GM12878 (cell line): ENCODE measurements around the gene AFF1. TPM values are rescaled to one million over a fixed set of nuclear protein-coding genes. Genes with fewer than 3 reads are reported as not detected.

ENCODE experiments used
- ATAC-seq: fragments of 200-7000 bp; cut with Tn5 transposase; 3 replicates; pipeline ENCODE4 v1.9.1; 2020; ENCODE audit warnings: mild to moderate bottlenecking, moderate library complexity
- BruUV-seq: library from RNA; stranded (reverse); fragments of 400-500 nt; replicated peaks from 2 replicates; lab custom pipeline; 2021; lab: Mats Ljungman, UMichigan
- CTCF ChIA-PET: fragments of 300-600 bp; sonication (Branson Sonifier 250); formaldehyde crosslinking; extraction: SDS; loops from one replicate; lab custom pipeline; 2021; ENCODE audit warnings: inconsistent platforms; lab: Yijun Ruan, JAX
- POLR2A ChIA-PET: fragments of 350-600 bp; formaldehyde crosslinking; extraction: SDS; loops from one replicate; lab custom pipeline; 2021; ENCODE audit warnings: inconsistent platforms; lab: Charles Lee
- RAD21 ChIA-PET: fragments of 300-600 bp; sonication (Branson Sonifier 250); formaldehyde crosslinking; loops from one replicate; lab custom pipeline; 2023; ENCODE audit warnings: antibody characterized with exemption; ENCODE audit not compliant: unreplicated experiment; lab: Charles Lee
- SMC1A ChIA-PET: fragments of 300-600 bp; sonication (Branson Sonifier 250); formaldehyde crosslinking; loops from one replicate; lab custom pipeline; 2023; ENCODE audit not compliant: unreplicated experiment, uncharacterized antibody; lab: Charles Lee
- DNase-seq: peaks from one replicate; pipeline ENCODE4 v3.0.0-alpha.2; 2011; ENCODE audit warnings: low read depth, low spot score
- FAIRE-seq: peaks from 3 replicates; lab custom pipeline; 2011; peaks lifted over from hg19 to GRCh38; lab: Jason Lieb, UNC
- H2AFZ ChIP-seq: 2 replicates; pipeline ENCODE4 v1.6.0; 2011; ENCODE audit warnings: low read depth, low read length, control low read depth; ENCODE audit not compliant: control insufficient read depth
- H3K27ac ChIP-seq: 2 replicates; pipeline ENCODE4 v1.5.1; 2011; ENCODE audit warnings: control low read depth; ENCODE audit not compliant: control insufficient read depth, insufficient read depth
- H3K27me3 ChIP-seq, 2 experiments: replicated peaks in 1 of 2; 2 replicates each; pipeline versions ENCODE4 v1.6.0 to v1.6.1; 2011; ENCODE audit warnings: low read length in 1 of 2; ENCODE audit not compliant: control insufficient read depth in 2 of 2, insufficient read depth in 2 of 2
- H3K36me3 ChIP-seq, 2 experiments: 2 replicates each; pipeline ENCODE4 v1.5.1; 2011; ENCODE audit warnings: low read length in 1 of 2; ENCODE audit not compliant: control insufficient read depth in 2 of 2, insufficient read depth in 2 of 2
- H3K4me1 ChIP-seq: 2 replicates; pipeline ENCODE4 v1.6.1; 2011; ENCODE audit warnings: mild to moderate bottlenecking, low read length, moderate library complexity, mixed read lengths; ENCODE audit not compliant: control insufficient read depth, insufficient read depth
- H3K4me2 ChIP-seq: 2 replicates; pipeline ENCODE4 v1.6.0; 2011; ENCODE audit warnings: control low read depth; ENCODE audit not compliant: control insufficient read depth, insufficient read depth
- H3K4me3 ChIP-seq: fragments of 200-600 bp; sonication (generic); 2 replicates; pipeline ENCODE4 v1.5.1; 2016
- H3K79me2 ChIP-seq: 2 replicates; pipeline ENCODE4 v1.6.0; 2011; ENCODE audit warnings: low read length; ENCODE audit not compliant: control insufficient read depth, insufficient read depth
- H3K9ac ChIP-seq: 2 replicates; pipeline ENCODE4 v1.8.0; 2011; ENCODE audit warnings: low read length, control low read depth, mixed read lengths; ENCODE audit not compliant: control insufficient read depth, insufficient read depth
- H3K9me3 ChIP-seq: replicated peaks from 3 replicates; pipeline ENCODE4 v1.5.1; 2011; ENCODE audit warnings: mild to moderate bottlenecking, low read length; ENCODE audit not compliant: control insufficient read depth, insufficient read depth
- H4K20me1 ChIP-seq: 2 replicates; pipeline ENCODE4 v1.6.0; 2011; ENCODE audit not compliant: control insufficient read depth, insufficient read depth
- CUX1 ChIP-seq: IDR thresholded peaks from 2 replicates; pipeline ENCODE4 v1.6.1; 2012; ENCODE audit warnings: improper control_type of control experiment, low read depth, low read length; ENCODE audit not compliant: insufficient replicate concordance
- IKZF1 ChIP-seq: fragments of 450-650 bp; conservative IDR thresholded peaks from 2 replicates; pipeline ENCODE4 v1.6.1; 2017; ENCODE audit warnings: antibody characterized with exemption, mild to moderate bottlenecking
- KDM1A ChIP-seq: fragments of 200-600 bp; sonication (generic); IDR thresholded peaks from 2 replicates; pipeline ENCODE4 v1.6.1; 2016; ENCODE audit warnings: borderline replicate concordance
- RELB ChIP-seq: fragments of 450-650 bp; IDR thresholded peaks from 2 replicates; pipeline ENCODE4 v1.6.1; 2017; ENCODE audit warnings: low read depth, mild to moderate bottlenecking, moderate library complexity
- SMAD1 ChIP-seq: fragments of 450-650 bp; IDR thresholded peaks from 2 replicates; pipeline ENCODE4 v1.6.1; 2018; ENCODE audit warnings: mild to moderate bottlenecking, low read depth; ENCODE audit not compliant: partially characterized antibody
- ZNF24 ChIP-seq: fragments of 450-650 bp; IDR thresholded peaks from 2 replicates; pipeline ENCODE4 v1.6.1; 2017; ENCODE audit warnings: antibody characterized with exemption, mild to moderate bottlenecking
- ZZZ3 ChIP-seq: IDR thresholded peaks from 2 replicates; pipeline ENCODE4 v1.6.1; 2011; ENCODE audit warnings: low read depth; ENCODE audit not compliant: control insufficient read depth, insufficient read length
- WGBS: methylation state at CpG from one replicate; pipeline ENCODE4 v1.1.6; 2016; ENCODE audit warnings: low lambda C conversion rate; ENCODE audit not compliant: insufficient replicate concordance, insufficient coverage; ENCODE audit errors: missing lambda C conversion rate; 5-methylcytosine and 5-hydroxymethylcytosine counted together
- in situ Hi-C: fragments of 300-500 bp; cut with MboI; formaldehyde crosslinking; loops from 9 replicates; pipeline ENCODE4 v1.14.3; 2018; ENCODE audit warnings: mixed read lengths
- intact Hi-C: fragments of 100-400 bp; cut with micrococcal nuclease; formaldehyde crosslinking; loops from one replicate; pipeline ENCODE4 v1.14.2; 2022; ENCODE audit not compliant: unreplicated experiment
- polyA plus RNA-seq, 11 experiments: library from polyadenylated mRNA; depleted of rRNA in 4 of 11; unstranded in 6 of 11; stranded (reverse) in 5 of 11; fragments of >200 nt; fragmentation: Nextera tagmentation in 4 of 11; fragmentation: Illumina TruSeq in 1 of 11; extraction: Ambion mirVana in 4 of 11; extraction: Trizol in 1 of 11; gene quantifications; 1 replicate in 1 of 11; 2 replicates in 10 of 11; pipeline versions ENCODE4 v1.2.1 to v1.2.3, GENCODE V29; 2011 to 2016; ENCODE audit warnings: inconsistent platforms in 2 of 11, missing spikeins in 2 of 11, low read depth in 1 of 11
- total RNA-seq, 4 experiments: library from RNA; depleted of rRNA in 3 of 4; stranded (reverse); fragments of >200 nt in 3 of 4; fragmentation: Illumina TruSeq in 1 of 4; extraction: Trizol in 1 of 4; gene quantifications; 2 replicates each; pipeline versions ENCODE4 v1.2.1 to v1.2.3, GENCODE V29; 2013 to 2021

AFF1 gene
- total and polyA plus RNA-seq, 10 of the 15 experiments (the other 5 are each of a cell fraction or from before 2014, with no cell fraction given) = 3.5 to 56.1 (median 21.5) TPM

GRCh38 chr4:86901864-86902263, 32.9 kb upstream of the AFF1 start:
- DNase-seq (no peak), ATAC-seq (no peak), FAIRE-seq (no peak)
- no peaks in the 10 kb centered on the region for H3K27me3 ChIP-seq
- ChIA-PET RAD21 (interaction anchor here (0.8 to 1.5 kb wide), 3 partner anchors 334 to 406 kb away, joined by 3 to 6 read pairs (median 6); no protein-coding TSS in a partner anchor), SMC1A (interaction anchor here (0.7 to 6.1 kb wide), 5 partner anchors 191 to 406 kb away, joined by 3 to 75 read pairs (median 9); no protein-coding TSS in a partner anchor), POLR2A (interaction anchor here (0.6 kb wide), 2 partner anchors 73 to 339 kb away, joined by 4 to 8 read pairs; no protein-coding TSS in a partner anchor), CTCF (interaction anchor here (0.7 to 11.3 kb wide), 4 partner anchors 240 to 404 kb away, joined by 3 to 207 read pairs (median 4); no protein-coding TSS in a partner anchor)
- no peak overlapping the region for H2AFZ ChIP-seq
- WGBS = 51% methylated on average over 3 of the region's 3 CpGs
- in situ Hi-C loops (no loop called here), intact Hi-C loops (no loop called here)
- no peaks in the 10 kb centered on the region for H3K79me2 ChIP-seq
- no peak overlapping the region for H3K4me2 ChIP-seq
- no TSS peak for BruUV-seq
- no peaks in the 10 kb centered on the region for H4K20me1 ChIP-seq
- H3K9ac ChIP-seq = no peak overlapping the region
- H3K4me3 ChIP-seq = no peak overlapping the region
- no peaks in the 10 kb centered on the region for H3K9me3 ChIP-seq
- no peaks in the 10 kb centered on the region for H3K36me3 ChIP-seq
- H3K27ac ChIP-seq = no peak overlapping the region
- TF ChIP-seq KDM1A (no peak), ZZZ3 (no peak), RELB (no peak), SMAD1 (no peak), CUX1 (no peak), ZNF24 (no peak), IKZF1 (no peak)
- no peaks in the 10 kb centered on the region for H3K4me1 ChIP-seq
